ENCODE results near the gene C13orf46.

C13orf46 gene

GRCh38 chr13:113968463-113969310 is 5.2 kb downstream of the C13orf46 start:
- Histone ChIP-seq H3K27ac (replicated peaks) (no peak overlapping the region), H3K4me3 (replicated peaks; ENCODE audit: insufficient read depth, low read length) (no peak overlapping the region), H3K27me3 (ENCODE audit: insufficient read depth, poor library complexity, severe bottlenecking) (no peaks in the 10 kb centered on the region)
- no peak for TF ChIP-seq CTCF (IDR thresholded peaks at IDR 0.05; ENCODE audit: insufficient read depth, low read length)
- TF ChIP-seq SPI1 (IDR thresholded peaks at IDR 0.05; ENCODE audit: borderline replicate concordance, low read depth), result no peak
- TF ChIP-seq REST (IDR thresholded peaks at IDR 0.05; ENCODE audit: insufficient replicate concordance, low read depth), result no peak
- no peak for TF ChIP-seq GABPA (IDR thresholded peaks at IDR 0.05; ENCODE audit: low read depth)
- TF ChIP-seq POLR2AphosphoS5 (IDR thresholded peaks at IDR 0.05; ENCODE audit: low read depth), result no peak
- DNase-seq (ENCODE audit: low read depth in 1 of 2, low spot score in 1 of 2), result no peak

- Histone ChIP-seq H3K27ac (replicated peaks) (no peak overlapping the region), H3K4me3 (replicated peaks; ENCODE audit: insufficient read depth, low read length) (no peak overlapping the region), H3K27me3 (ENCODE audit: insufficient read depth, poor library complexity, severe bottlenecking) (no peaks in the 10 kb centered on the region)
- DNase-seq (ENCODE audit: low read depth in 1 of 2, low spot score in 1 of 2), result no peak
- no peak for TF ChIP-seq GABPA (IDR thresholded peaks at IDR 0.05; ENCODE audit: low read depth)
- no peak for TF ChIP-seq POLR2AphosphoS5 (IDR thresholded peaks at IDR 0.05; ENCODE audit: low read depth)
- TF ChIP-seq REST (IDR thresholded peaks at IDR 0.05; ENCODE audit: insufficient replicate concordance, low read depth), result no peak
- TF ChIP-seq CTCF (IDR thresholded peaks at IDR 0.05; ENCODE audit: insufficient read depth, low read length), result no peak
- TF ChIP-seq SPI1 (IDR thresholded peaks at IDR 0.05; ENCODE audit: borderline replicate concordance, low read depth), result no peak
These were observed 6.0 kb downstream of the C13orf46 start for GRCh38 chr13:113967729-113968462.

- DNase-seq (ENCODE audit: low read depth in 1 of 2, low spot score in 1 of 2), result no peak
- H3K27ac ChIP-seq (replicated peaks), result no peak overlapping the region
- H3K27me3 ChIP-seq (ENCODE audit: insufficient read depth, poor library complexity, severe bottlenecking), result no peaks in the 10 kb centered on the region
- no peak overlapping the region for H3K4me3 ChIP-seq (replicated peaks; ENCODE audit: insufficient read depth, low read length)
- TF ChIP-seq REST (IDR thresholded peaks at IDR 0.05; ENCODE audit: insufficient replicate concordance, low read depth) (no peak), GABPA (IDR thresholded peaks at IDR 0.05; ENCODE audit: low read depth) (no peak), POLR2AphosphoS5 (IDR thresholded peaks at IDR 0.05; ENCODE audit: low read depth) (no peak), SPI1 (IDR thresholded peaks at IDR 0.05; ENCODE audit: borderline replicate concordance, low read depth) (no peak), CTCF (IDR thresholded peaks at IDR 0.05; ENCODE audit: insufficient read depth, low read length) (no peak)
These were observed 6.6 kb downstream of the C13orf46 start for GRCh38 chr13:113967206-113967720.

Measured in HL-60 (cell line).